Mucosa of descending colon (tissue), 3 donors: ENCODE measurements around the gene DSG2. TPM values are rescaled to one million over a fixed set of nuclear protein-coding genes. Genes with fewer than 3 reads are reported as not detected.

Experiments
- ATAC-seq: fragments of 200-7000 bp; cut with Tn5 transposase; one replicate; pipeline ENCODE4 v1.9.1; 2020; ENCODE audit warnings: mild to moderate bottlenecking, moderate library complexity
- DNase-seq, 3 donors: peaks; one replicate each; pipeline ENCODE4 v3.0.0-alpha.2; 2020
- H3K36me3 ChIP-seq: fragments of 200-600 bp; one replicate; pipeline ENCODE4 v1.8.0; 2021; ENCODE audit warnings: low read depth, mild to moderate bottlenecking
- H3K4me1 ChIP-seq: fragments of 200-600 bp; one replicate; pipeline ENCODE4 v1.8.0; 2021; ENCODE audit warnings: low read depth, mild to moderate bottlenecking
- H3K4me3 ChIP-seq: fragments of 200-600 bp; one replicate; pipeline ENCODE4 v1.8.0; 2021; ENCODE audit warnings: mild to moderate bottlenecking
- H3K9me3 ChIP-seq: fragments of 200-600 bp; one replicate; pipeline ENCODE4 v1.8.0; 2021; ENCODE audit warnings: mild to moderate bottlenecking
- intact Hi-C, 2 donors: fragments of 100-400 bp; cut with DNase I in 1 of 2; cut with micrococcal nuclease in 1 of 2; formaldehyde crosslinking; loops; one replicate each; pipeline versions ENCODE4 v1.11.0 to v1.11.1; 2022; cut with DNase I, micrococcal nuclease
- total RNA-seq, 3 donors: library from RNA; stranded (reverse); fragmentation: NEBNext Ultra II Directional in 2 of 3; extraction: Animal tissue kit (Norgen Biotek cat#: 25700) in 2 of 3; gene quantifications; one replicate each; pipeline versions ENCODE4 v1.2.1 to v1.2.4, GENCODE V29; 2021 to 2023
- TF ChIP-seq, protein P1 (sequence below): fragments of 200-600 bp; IDR thresholded peaks from one replicate; pipeline ENCODE4 v1.8.0; 2022; ENCODE audit warnings: antibody characterized with exemption, mild to moderate bottlenecking
- donor health status: DM: no; HTN: no; CAD: no; lungs with moderate emphysema.
- donor health status: DM: no; HTN: no; CAD: no.
- donor health status: DM: no; HTN: yes; CAD: no.

Gene DSG2
- total RNA-seq, 3 donors from 2014 or later: 131 to 341 (median 305) TPM

DNA sequence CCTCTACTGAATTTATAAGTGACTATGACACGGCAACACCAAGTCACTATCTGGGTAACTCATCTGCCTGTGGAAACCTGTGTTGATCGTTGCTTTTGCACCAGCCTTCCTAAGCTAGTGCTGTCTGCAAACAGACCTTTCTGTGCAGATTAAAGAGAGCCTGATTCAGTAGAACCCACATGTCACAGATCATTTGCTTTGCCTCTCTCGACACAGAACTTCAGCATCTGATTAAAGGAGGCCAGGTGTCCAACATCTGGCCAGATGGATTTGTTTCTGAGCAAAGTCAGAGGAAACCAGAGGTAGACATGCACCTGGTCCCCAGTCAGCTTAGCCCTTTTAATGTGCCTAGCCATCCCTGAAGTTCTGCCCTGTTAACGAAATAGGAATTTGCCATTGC lies 78.7 kb downstream of the DSG2 start:
- no peak for ATAC-seq
- no peak for DNase-seq
- TF ChIP-seq, protein P1, sequence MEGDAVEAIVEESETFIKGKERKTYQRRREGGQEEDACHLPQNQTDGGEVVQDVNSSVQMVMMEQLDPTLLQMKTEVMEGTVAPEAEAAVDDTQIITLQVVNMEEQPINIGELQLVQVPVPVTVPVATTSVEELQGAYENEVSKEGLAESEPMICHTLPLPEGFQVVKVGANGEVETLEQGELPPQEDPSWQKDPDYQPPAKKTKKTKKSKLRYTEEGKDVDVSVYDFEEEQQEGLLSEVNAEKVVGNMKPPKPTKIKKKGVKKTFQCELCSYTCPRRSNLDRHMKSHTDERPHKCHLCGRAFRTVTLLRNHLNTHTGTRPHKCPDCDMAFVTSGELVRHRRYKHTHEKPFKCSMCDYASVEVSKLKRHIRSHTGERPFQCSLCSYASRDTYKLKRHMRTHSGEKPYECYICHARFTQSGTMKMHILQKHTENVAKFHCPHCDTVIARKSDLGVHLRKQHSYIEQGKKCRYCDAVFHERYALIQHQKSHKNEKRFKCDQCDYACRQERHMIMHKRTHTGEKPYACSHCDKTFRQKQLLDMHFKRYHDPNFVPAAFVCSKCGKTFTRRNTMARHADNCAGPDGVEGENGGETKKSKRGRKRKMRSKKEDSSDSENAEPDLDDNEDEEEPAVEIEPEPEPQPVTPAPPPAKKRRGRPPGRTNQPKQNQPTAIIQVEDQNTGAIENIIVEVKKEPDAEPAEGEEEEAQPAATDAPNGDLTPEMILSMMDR: no peak
- no peaks in the 10 kb centered on the region for H3K36me3 ChIP-seq
- no peak overlapping the region for H3K4me3 ChIP-seq
- no peaks in the 10 kb centered on the region for H3K9me3 ChIP-seq
- intact Hi-C loops: no loop called here
- no peaks in the 10 kb centered on the region for H3K4me1 ChIP-seq

DNA sequence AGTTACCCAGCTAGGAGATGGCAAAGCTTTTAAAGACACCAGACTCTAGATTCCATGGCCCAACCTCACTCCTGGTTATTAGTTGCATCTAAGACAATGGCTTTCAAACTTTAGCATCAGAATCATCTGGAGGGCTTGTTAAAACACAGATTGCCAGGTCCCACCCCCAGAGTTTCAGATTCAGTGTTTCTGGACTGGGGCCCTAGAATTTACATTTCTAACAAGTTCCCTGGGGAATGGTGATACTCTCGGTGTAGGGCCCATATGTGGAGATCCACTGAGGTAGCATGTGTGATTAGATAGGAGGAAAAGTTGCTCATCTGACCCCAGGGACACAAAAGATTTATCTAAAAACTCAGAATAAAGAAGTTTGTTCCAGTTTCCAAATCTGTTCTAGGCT lies 79.2 kb downstream of the DSG2 start:
- no peaks in the 10 kb centered on the region for H3K4me1 ChIP-seq
- DNase-seq (no peak), ATAC-seq (no peak)
- no peaks in the 10 kb centered on the region for H3K9me3 ChIP-seq
- intact Hi-C loops: no loop called here
- no peaks in the 10 kb centered on the region for H3K36me3 ChIP-seq
- TF ChIP-seq, protein P1: no peak
- no peak overlapping the region for H3K4me3 ChIP-seq

DNA sequence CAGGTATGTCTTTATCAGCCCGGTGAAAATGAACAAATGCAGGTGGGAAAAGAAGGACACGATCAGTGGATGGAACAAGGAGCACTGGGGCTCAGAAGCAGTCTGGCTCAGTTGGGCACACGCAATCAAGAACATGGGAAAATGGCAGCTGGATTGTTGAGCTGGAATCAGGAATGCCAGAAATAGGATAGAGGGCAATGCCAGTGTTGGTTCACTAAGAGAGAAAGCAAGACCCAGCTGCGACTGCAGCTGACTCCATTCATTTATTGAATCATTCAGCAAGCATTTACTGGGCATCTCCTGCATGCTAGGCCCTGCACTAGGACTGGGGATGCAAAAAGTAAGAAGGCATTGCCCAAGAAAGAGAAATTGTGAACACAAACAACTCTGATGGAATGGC lies 80.1 kb downstream of the DSG2 start:
- intact Hi-C loops: no loop called here
- TF ChIP-seq, protein P1: no peak
- Histone ChIP-seq H3K4me3 (no peak overlapping the region), H3K9me3 (no peaks in the 10 kb centered on the region), H3K36me3 (no peaks in the 10 kb centered on the region), H3K4me1 (no peaks in the 10 kb centered on the region)
- ATAC-seq: no peak
- DNase-seq: no peak

DNA sequence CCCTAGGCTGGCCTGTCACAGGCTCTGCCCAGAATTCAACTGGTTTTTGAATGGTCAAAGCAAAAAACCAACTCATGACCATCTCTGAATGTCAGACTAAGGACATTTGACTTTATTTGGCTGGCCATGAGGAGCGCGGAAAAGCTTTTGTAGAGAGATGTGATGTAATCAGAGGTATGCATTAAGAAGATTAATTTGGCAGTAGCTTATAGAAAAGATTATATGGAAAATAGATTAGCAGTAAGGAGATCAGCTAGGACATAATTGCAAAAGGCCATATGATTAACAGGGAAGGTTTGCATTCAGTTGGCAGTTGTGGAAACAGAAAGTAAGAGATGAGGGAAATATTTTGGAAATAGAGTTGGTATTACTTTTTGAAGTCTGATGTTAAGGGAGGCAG lies 81.4 kb downstream of the DSG2 start:
- no peak overlapping the region for H3K4me3 ChIP-seq
- no peaks in the 10 kb centered on the region for H3K36me3 ChIP-seq
- intact Hi-C loops: no loop called here
- TF ChIP-seq, protein P1: no peak
- DNase-seq (no peak), ATAC-seq (no peak)
- H3K4me1 ChIP-seq: no peaks in the 10 kb centered on the region
- H3K9me3 ChIP-seq: no peaks in the 10 kb centered on the region

DNA sequence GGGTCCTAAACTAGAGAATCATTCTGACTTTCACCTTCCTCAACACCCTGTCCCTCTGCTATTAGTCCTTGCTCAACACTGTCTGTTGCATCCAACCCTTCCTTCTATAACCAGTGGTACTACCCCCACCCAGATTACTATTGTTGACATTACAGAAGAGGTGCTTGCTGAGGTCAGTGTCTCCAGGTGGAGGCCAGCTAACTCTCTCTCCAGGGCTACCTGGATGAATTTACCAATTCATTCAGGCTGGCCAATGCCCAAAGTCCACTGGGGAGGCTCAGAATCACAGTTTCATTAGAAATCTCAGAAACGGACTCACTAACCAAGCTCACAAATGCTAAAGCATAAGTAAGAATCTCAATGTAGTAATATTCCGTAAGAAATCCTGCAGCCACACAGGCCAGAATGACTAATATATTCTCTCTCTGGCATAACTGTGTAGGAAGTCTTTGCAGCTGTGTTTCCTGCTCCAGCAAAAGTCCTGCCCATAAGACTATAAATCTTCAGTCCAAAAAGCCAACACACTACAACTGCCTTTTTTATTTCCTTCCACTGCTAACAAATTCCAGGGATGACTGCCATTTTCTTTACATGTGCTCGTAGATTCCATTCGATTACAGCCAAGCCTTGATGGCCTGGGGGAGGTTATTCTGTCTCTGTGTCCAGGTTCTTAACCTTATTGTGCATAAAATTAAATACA lies 83.7 kb downstream of the DSG2 start:
- Histone ChIP-seq H3K4me3 (no peak overlapping the region), H3K9me3 (no peaks in the 10 kb centered on the region), H3K4me1 (no peaks in the 10 kb centered on the region), H3K36me3 (no peaks in the 10 kb centered on the region)
- no peak for DNase-seq
- intact Hi-C loops: no loop called here
- TF ChIP-seq, protein P1: no peak
- peak; percentile 81 for ATAC-seq
